Mammary epithelial cell (primary cell): ENCODE data around the gene EMCN.

ENCODE experiments used
- CTCF ChIP-seq, 2 donors: IDR thresholded peaks in 1 of 2; conservative IDR thresholded peaks in 1 of 2; 2 replicates each; pipeline ENCODE4 v1.5.1; 2011 to 2012; ENCODE audit warnings: inconsistent platforms in 2 of 2, low read length in 2 of 2, mild to moderate bottlenecking in 2 of 2, control low read depth in 1 of 2, low read depth in 1 of 2; ENCODE audit not compliant: insufficient read depth in 1 of 2; ENCODE audit errors: extremely low read depth in 1 of 2
- EZH2 ChIP-seq: IDR thresholded peaks from 2 replicates; pipeline ENCODE4 v1.6.1; 2012; ENCODE audit warnings: low read length, inconsistent platforms, borderline replicate concordance

- TF ChIP-seq CTCF (conservative IDR thresholded peaks at IDR 0.05 in 1 of 2, IDR thresholded peaks at IDR 0.05 in 1 of 2; ENCODE audit: extremely low read depth in 1 of 2, insufficient read depth in 1 of 2, low read depth in 1 of 2, low read length in 2 of 2) (no peak), EZH2 (no peak)
These were observed 157.6 kb downstream of the EMCN start for GRCh38 chr4:100360211-100360610.
